22Rv1 (cell line): ENCODE measurements around the gene TMEM255B.

Source experiments
- ZFX ChIP-seq: fragments of 450-650 bp; IDR thresholded peaks from 2 replicates; pipeline ENCODE4 v1.6.1; 2017; ENCODE audit warnings: antibody characterized with exemption, borderline replicate concordance
- TF ChIP-seq, protein P1 (sequence below): fragments of 450-650 bp; IDR thresholded peaks from 2 replicates; pipeline ENCODE4 v1.5.1; 2017; ENCODE audit warnings: mild to moderate bottlenecking

DNA sequence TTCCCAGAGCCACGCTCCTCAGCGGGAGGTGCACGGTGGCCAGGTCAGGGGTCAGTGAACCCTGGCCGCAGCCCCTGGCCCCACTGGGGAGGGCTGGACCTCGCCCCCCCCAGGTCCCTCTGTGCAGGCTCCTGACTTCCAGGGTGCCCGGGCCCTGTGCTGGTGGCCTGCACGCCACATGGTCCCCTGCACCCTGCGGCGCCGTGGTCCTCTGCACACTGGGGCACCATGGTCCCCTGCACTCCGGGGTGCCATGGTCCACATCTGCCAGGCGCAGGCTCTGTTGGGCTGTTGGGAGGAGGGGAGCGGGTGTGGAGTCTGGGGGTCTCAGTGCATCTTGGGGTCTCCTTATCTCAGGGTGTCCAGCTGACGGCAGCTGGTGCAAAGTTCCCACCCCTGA lies 23.3 kb upstream of the TMEM255B start:
- TF ChIP-seq, protein P1, sequence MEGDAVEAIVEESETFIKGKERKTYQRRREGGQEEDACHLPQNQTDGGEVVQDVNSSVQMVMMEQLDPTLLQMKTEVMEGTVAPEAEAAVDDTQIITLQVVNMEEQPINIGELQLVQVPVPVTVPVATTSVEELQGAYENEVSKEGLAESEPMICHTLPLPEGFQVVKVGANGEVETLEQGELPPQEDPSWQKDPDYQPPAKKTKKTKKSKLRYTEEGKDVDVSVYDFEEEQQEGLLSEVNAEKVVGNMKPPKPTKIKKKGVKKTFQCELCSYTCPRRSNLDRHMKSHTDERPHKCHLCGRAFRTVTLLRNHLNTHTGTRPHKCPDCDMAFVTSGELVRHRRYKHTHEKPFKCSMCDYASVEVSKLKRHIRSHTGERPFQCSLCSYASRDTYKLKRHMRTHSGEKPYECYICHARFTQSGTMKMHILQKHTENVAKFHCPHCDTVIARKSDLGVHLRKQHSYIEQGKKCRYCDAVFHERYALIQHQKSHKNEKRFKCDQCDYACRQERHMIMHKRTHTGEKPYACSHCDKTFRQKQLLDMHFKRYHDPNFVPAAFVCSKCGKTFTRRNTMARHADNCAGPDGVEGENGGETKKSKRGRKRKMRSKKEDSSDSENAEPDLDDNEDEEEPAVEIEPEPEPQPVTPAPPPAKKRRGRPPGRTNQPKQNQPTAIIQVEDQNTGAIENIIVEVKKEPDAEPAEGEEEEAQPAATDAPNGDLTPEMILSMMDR, result no peak
- TF ChIP-seq ZFX, result no peak
